Neuronal stem cell (in vitro differentiated cells): ENCODE measurements around the gene DDX47.
A peak's percentile ranks its signal among the peaks of the same experiment; 100 is the strongest.
"Not testable (repeated sequence)": the region's sequence is repeated elsewhere in the genome, so short reads cannot be mapped to it uniquely, and the experiment has no call there.

Experiments
- DNase-seq: peaks from one replicate; pipeline ENCODE4 v3.0.0-alpha.2; 2013; ENCODE audit warnings: low spot score
- H2AFZ ChIP-seq: one replicate; pipeline ENCODE4 v1.6.1; 2013; ENCODE audit warnings: mild to moderate bottlenecking, low read length, inconsistent platforms
- H2AK5ac ChIP-seq: 2 replicates; pipeline ENCODE4 v1.6.1; 2013; ENCODE audit warnings: low read depth, mild to moderate bottlenecking, inconsistent platforms, low read length, moderate library complexity, mixed read lengths
- H2BK120ac ChIP-seq: 2 replicates; pipeline ENCODE4 v1.6.1; 2013; ENCODE audit warnings: low read depth, mild to moderate bottlenecking, inconsistent platforms, low read length, moderate library complexity, mixed read lengths
- H2BK12ac ChIP-seq: one replicate; pipeline ENCODE4 v1.6.1; 2013; ENCODE audit warnings: low read length, inconsistent platforms
- H2BK15ac ChIP-seq: 2 replicates; pipeline ENCODE4 v1.6.1; 2013; ENCODE audit warnings: mild to moderate bottlenecking, low read length, inconsistent platforms, mixed read lengths
- H2BK5ac ChIP-seq: one replicate; pipeline ENCODE4 v1.6.1; 2013; ENCODE audit warnings: inconsistent platforms, mild to moderate bottlenecking, low read length, moderate library complexity
- H3K14ac ChIP-seq: one replicate; pipeline ENCODE4 v1.6.1; 2013; ENCODE audit warnings: low read length, inconsistent platforms
- H3K18ac ChIP-seq: 2 replicates; pipeline ENCODE4 v1.6.1; 2013; ENCODE audit warnings: low read length, inconsistent platforms
- H3K23ac ChIP-seq: 2 replicates; pipeline ENCODE4 v1.6.1; 2013; ENCODE audit warnings: low read depth, mild to moderate bottlenecking, mixed read lengths, low read length, inconsistent platforms; ENCODE audit not compliant: poor library complexity
- H3K27ac ChIP-seq: replicated peaks from 3 replicates; pipeline ENCODE4 v1.5.1; 2013; ENCODE audit warnings: low read length, inconsistent platforms
- H3K27me3 ChIP-seq, 3 experiments: 2 replicates each; pipeline ENCODE4 v1.6.1; 2013; ENCODE audit warnings: low read length in 3 of 3, mild to moderate bottlenecking in 2 of 3, inconsistent platforms in 1 of 3, low read depth in 1 of 3, mixed read lengths in 1 of 3, moderate library complexity in 1 of 3; ENCODE audit not compliant: control insufficient read depth in 3 of 3, insufficient read depth in 3 of 3
- H3K36me3 ChIP-seq, 2 donors: replicated peaks in 1 of 2; 2 replicates each; pipeline ENCODE4 v1.6.1; 2013; ENCODE audit warnings: low read length in 2 of 2; ENCODE audit not compliant: control insufficient read depth in 2 of 2, insufficient read depth in 2 of 2
- H3K4ac ChIP-seq: 2 replicates; pipeline ENCODE4 v1.6.1; 2013; ENCODE audit warnings: inconsistent platforms, mild to moderate bottlenecking, low read length, moderate library complexity
- H3K4me1 ChIP-seq, 2 donors: 1 replicate in 1 of 2; 2 replicates in 1 of 2; pipeline ENCODE4 v1.6.1; 2013; ENCODE audit warnings: low read length in 2 of 2, low read depth in 1 of 2; ENCODE audit not compliant: control insufficient read depth in 2 of 2, insufficient read depth in 1 of 2
- H3K4me2 ChIP-seq: one replicate; pipeline ENCODE4 v1.6.1; 2013; ENCODE audit warnings: mild to moderate bottlenecking, low read length, inconsistent platforms; ENCODE audit not compliant: insufficient read depth, poor library complexity, severe bottlenecking
- H3K4me3 ChIP-seq, 2 donors: 2 replicates each; pipeline ENCODE4 v1.5.1; 2013; ENCODE audit warnings: low read length in 2 of 2, mild to moderate bottlenecking in 2 of 2, inconsistent platforms in 1 of 2, moderate library complexity in 1 of 2
- H3K79me1 ChIP-seq: one replicate; pipeline ENCODE4 v1.6.1; 2013; ENCODE audit warnings: low read depth, mild to moderate bottlenecking, inconsistent platforms, low read length, moderate library complexity
- H3K9ac ChIP-seq: one replicate; pipeline ENCODE4 v1.6.1; 2013; ENCODE audit warnings: mild to moderate bottlenecking, low read depth, low read length, inconsistent platforms; ENCODE audit not compliant: poor library complexity
- H3K9me3 ChIP-seq, 2 donors: replicated peaks in 1 of 2; 2 replicates each; pipeline versions ENCODE3 to v1.6.1; 2013; ENCODE audit warnings: low read length in 2 of 2, mild to moderate bottlenecking in 2 of 2, inconsistent platforms in 1 of 2, low read depth in 1 of 2, mixed read lengths in 1 of 2, moderate library complexity in 1 of 2; ENCODE audit not compliant: control insufficient read depth in 2 of 2, insufficient read depth in 1 of 2
- H4K8ac ChIP-seq: one replicate; pipeline ENCODE4 v1.6.1; 2013; ENCODE audit warnings: low read depth, mild to moderate bottlenecking, inconsistent platforms, low read length, moderate library complexity
- H4K91ac ChIP-seq: one replicate; pipeline ENCODE4 v1.6.1; 2013; ENCODE audit warnings: low read length, low read depth, mild to moderate bottlenecking, inconsistent platforms; ENCODE audit not compliant: poor library complexity
- WGBS, 2 donors: extraction: QIAGEN DNeasy Blood & Tissue Kit; methylation state at CpG; one replicate each; pipeline ENCODE4 v1.1.7; 2013; ENCODE audit warnings: missing lambda C conversion rate in 2 of 2, mixed read lengths in 1 of 2; ENCODE audit not compliant: insufficient read length in 2 of 2, insufficient replicate concordance in 1 of 2; ENCODE audit errors: extremely low coverage in 2 of 2; 5-methylcytosine and 5-hydroxymethylcytosine counted together

DDX47 gene

GRCh38 chr12:12804432-12804886, 8.7 kb upstream of the DDX47 start:
- H4K8ac ChIP-seq, result no peak overlapping the region
- peaks cover 0 to 2% (median 0%) of the 10 kb centered on the region in 3 experiments for H3K27me3 ChIP-seq
- H3K4me2 ChIP-seq, result no peak overlapping the region
- H3K4me3 ChIP-seq, result no peak overlapping the region
- no peak overlapping the region for H2AFZ ChIP-seq
- no peaks in the 10 kb centered on the region for H3K79me1 ChIP-seq
- no peak overlapping the region for H3K14ac ChIP-seq
- no peak overlapping the region for H3K23ac ChIP-seq
- no peak overlapping the region for H3K18ac ChIP-seq
- no peaks in the 10 kb centered on the region for H3K9me3 ChIP-seq
- no peak overlapping the region for H2BK5ac ChIP-seq
- no peak overlapping the region for H3K27ac ChIP-seq
- whole genome bisulfite sequencing, 2 donors, result no CpG with 5 or more reads among the region's 6 CpGs
- no peak overlapping the region for H2AK5ac ChIP-seq
- H3K4ac ChIP-seq, result no peak overlapping the region
- H2BK12ac ChIP-seq, result no peak overlapping the region
- no peak overlapping the region for H2BK120ac ChIP-seq
- peaks cover 0 to 10% of the 10 kb centered on the region in 2 donors for H3K4me1 ChIP-seq
- DNase-seq, result no peak
- no peak overlapping the region for H3K9ac ChIP-seq
- no peak overlapping the region for H2BK15ac ChIP-seq
- no peaks in the 10 kb centered on the region for H3K36me3 ChIP-seq
- H4K91ac ChIP-seq, result no peak overlapping the region

GRCh38 chr12:12806784-12807516, 6.2 kb upstream of the DDX47 start:
- Histone ChIP-seq H3K9ac (no peak overlapping the region), H3K9me3 (no peaks in the 10 kb centered on the region), H2BK5ac (no peak overlapping the region), H3K23ac (no peak overlapping the region), H3K4ac (no peak overlapping the region), H3K4me1 (peaks cover 0 to 10% of the 10 kb centered on the region in 2 donors), H2BK15ac (no peak overlapping the region), H3K4me2 (no peak overlapping the region), H3K4me3 (no peak overlapping the region), H2AK5ac (no peak overlapping the region), H3K27me3 (peaks cover 0 to 2% (median 0%) of the 10 kb centered on the region in 3 experiments), H3K27ac (no peak overlapping the region), H3K79me1 (no peaks in the 10 kb centered on the region), H2BK12ac (no peak overlapping the region), H3K18ac (no peak overlapping the region), H4K91ac (no peak overlapping the region), H4K8ac (no peak overlapping the region), H3K36me3 (no peaks in the 10 kb centered on the region), H3K14ac (no peak overlapping the region), H2BK120ac (no peak overlapping the region), H2AFZ (no peak overlapping the region)
- no CpG with 5 or more reads among the region's 8 CpGs for WGBS, 2 donors
- no peak for DNase-seq

GRCh38 chr12:12807517-12807903, 5.6 kb upstream of the DDX47 start:
- H3K27ac ChIP-seq, H2BK5ac ChIP-seq, H3K18ac ChIP-seq, H3K4me2 ChIP-seq, H4K8ac ChIP-seq, H3K4me3 ChIP-seq, H3K79me1 ChIP-seq, H4K91ac ChIP-seq, H3K27me3 ChIP-seq, H3K4me1 ChIP-seq, H3K9ac ChIP-seq, H3K36me3 ChIP-seq, H2BK120ac ChIP-seq, H2BK12ac ChIP-seq, H3K23ac ChIP-seq, H2AK5ac ChIP-seq, H3K4ac ChIP-seq, H2AFZ ChIP-seq, H2BK15ac ChIP-seq, H3K14ac ChIP-seq, DNase-seq, H3K9me3 ChIP-seq: not testable (repeated sequence)
- WGBS, 2 donors, result no CpG with 5 or more reads among the region's 3 CpGs

- peaks cover 0 to 10% of the 10 kb centered on the region in 2 donors for H3K4me1 ChIP-seq
- no peak overlapping the region for H4K8ac ChIP-seq
- DNase-seq, result no peak
- H3K9me3 ChIP-seq, result no peaks in the 10 kb centered on the region
- no peak overlapping the region for H3K9ac ChIP-seq
- H3K36me3 ChIP-seq, result no peaks in the 10 kb centered on the region
- no peak overlapping the region for H2BK5ac ChIP-seq
- H3K27ac ChIP-seq, result no peak overlapping the region
- H2AFZ ChIP-seq, result peak overlapping the region; percentile 43
- no peak overlapping the region for H2BK15ac ChIP-seq
- H3K14ac ChIP-seq, result no peak overlapping the region
- H2BK120ac ChIP-seq, result no peak overlapping the region
- H3K27me3 ChIP-seq, result peaks cover 0 to 2% (median 0%) of the 10 kb centered on the region in 3 experiments
- H2BK12ac ChIP-seq, result no peak overlapping the region
- H3K18ac ChIP-seq, result no peak overlapping the region
- no peak overlapping the region for H3K4ac ChIP-seq
- no peak overlapping the region for H2AK5ac ChIP-seq
- H4K91ac ChIP-seq, result no peak overlapping the region
- no peak overlapping the region for H3K4me3 ChIP-seq
- no peak overlapping the region for H3K4me2 ChIP-seq
- H3K79me1 ChIP-seq, result no peaks in the 10 kb centered on the region
- no CpG with 5 or more reads among the region's 11 CpGs for WGBS, 2 donors
- no peak overlapping the region for H3K23ac ChIP-seq
Measured at GRCh38 chr12:12807970-12808702, 5.0 kb upstream of the DDX47 start.
